OCI-LY1 (cell line): ENCODE data around the gene PTGES2.

Experiments
- CTCF ChIP-seq: fragments of 200-600 bp; sonication (generic), shearing (Covaris generic); IDR thresholded peaks from 2 replicates; pipeline ENCODE4 v1.5.1; 2017; ENCODE audit warnings: mild to moderate bottlenecking, antibody characterized with exemption, low read length, moderate library complexity, mixed read lengths
- EZH2 ChIP-seq: fragments of 200-600 bp; sonication (generic), shearing (Covaris generic); IDR thresholded peaks from 2 replicates; pipeline ENCODE4 v1.8.0; 2017; ENCODE audit warnings: borderline replicate concordance, mixed run types, mild to moderate bottlenecking, antibody characterized with exemption, low read length, moderate library complexity, mixed read lengths

GRCh38 chr9:128121466-128121810 lies 6.1 kb downstream of the PTGES2 start:
- no peak for TF ChIP-seq CTCF
- no peak for TF ChIP-seq EZH2
